ENCODE results near the gene NOS3.
"Not testable (repeated sequence)": the region's sequence is repeated elsewhere in the genome, so short reads cannot be mapped to it uniquely, and the experiment has no call there.

NOS3 gene

GRCh38 chr7:151040616-151041375 lies 50.0 kb downstream of the NOS3 start:
- no peak for DNase-seq

GRCh38 chr7:151043449-151043848 lies 52.6 kb downstream of the NOS3 start:
- DNase-seq: not testable (repeated sequence)

GRCh38 chr7:151043959-151044358 lies 53.1 kb downstream of the NOS3 start:
- DNase-seq: no peak

- no peak for DNase-seq
Measured at GRCh38 chr7:151045262-151045661, 54.4 kb downstream of the NOS3 start.

- DNase-seq: no peak
Measured at GRCh38 chr7:151045967-151046366, 55.1 kb downstream of the NOS3 start.

- DNase-seq: peak; percentile 7
Measured at GRCh38 chr7:151046603-151047573, 56.1 kb downstream of the NOS3 start.

- no peak for DNase-seq
Measured at GRCh38 chr7:151047976-151048815, 57.4 kb downstream of the NOS3 start, which contains the start of gene ASIC3. Gene ASIC3 (plus strand): TSS chr7:151048531. CDS start chr7:151048886, 355 bp downstream.

GRCh38 chr7:151048911-151049463 lies 58.2 kb downstream of the NOS3 start:
- DNase-seq: no peak

GRCh38 chr7:151051108-151051507 lies 60.3 kb downstream of the NOS3 start:
- DNase-seq: no peak

GRCh38 chr7:151053096-151053495 lies 62.3 kb downstream of the NOS3 start:
- no peak for DNase-seq

GRCh38 chr7:151053751-151054150 lies 62.9 kb downstream of the NOS3 start:
- no peak for DNase-seq

GRCh38 chr7:151056283-151056665 lies 65.5 kb downstream of the NOS3 start:
- DNase-seq: no peak

- peak; percentile 10 for DNase-seq
Measured at GRCh38 chr7:151056666-151057505, 66.1 kb downstream of the NOS3 start.

GRCh38 chr7:151057506-151057988 lies 66.7 kb downstream of the NOS3 start, which contains the start of gene CDK5:
Gene CDK5 (minus strand): TSS chr7:151057897. CDS start chr7:151057848, 49 bp downstream.
- no peak for DNase-seq

- peak; percentile 99 for DNase-seq
Measured at GRCh38 chr7:151057989-151058780, 67.4 kb downstream of the NOS3 start.

- no peak for DNase-seq
Measured at GRCh38 chr7:151058781-151059366, 68.1 kb downstream of the NOS3 start.

GRCh38 chr7:151059367-151060112 lies 68.7 kb downstream of the NOS3 start, which contains the start of gene SLC4A2:
Gene SLC4A2 (plus strand): TSS chr7:151059589. CDS start chr7:151061988, 2,399 bp downstream.
- peak; percentile 63 for DNase-seq

GRCh38 chr7:151060113-151060415 lies 69.2 kb downstream of the NOS3 start:
- DNase-seq: no peak

Data from NCI-H2227 treated with DMSO at 0.1 percent for 48 hours (cell line).